UCSD-AML1 (cell line): ENCODE results near the gene ZNF587B.
"Not testable (repeated sequence)": the region's sequence is repeated elsewhere in the genome, so short reads cannot be mapped to it uniquely, and the experiment has no call there.

Source experiments
- DNase-seq: peaks from one replicate; lab custom pipeline; 2025; ENCODE audit not compliant: unreplicated experiment; lab: John Stamatoyannopoulos, UW

The ZNF587B gene

GRCh38 chr19:57830071-57830602, at the start of gene ZNF587B:
ZNF587B (plus strand) TSS chr19:57830299; CDS start chr19:57830529, 230 bp downstream.
- DNase-seq, result peak; percentile 36

- no peak for DNase-seq
Measured at GRCh38 chr19:57786286-57786685, 43.8 kb upstream of the ZNF587B start.

GRCh38 chr19:57786906-57787305, 43.2 kb upstream of the ZNF587B start:
- DNase-seq, result no peak

- no peak for DNase-seq
Measured at GRCh38 chr19:57788114-57788692, 41.9 kb upstream of the ZNF587B start.

GRCh38 chr19:57789288-57789687, 40.8 kb upstream of the ZNF587B start:
- DNase-seq, result no peak

- not testable (repeated sequence) for DNase-seq
Measured at GRCh38 chr19:57796580-57796979, 33.5 kb upstream of the ZNF587B start.

- DNase-seq, result no peak
Measured at GRCh38 chr19:57800696-57801095, 29.4 kb upstream of the ZNF587B start.

- DNase-seq, result no peak
Measured at GRCh38 chr19:57802269-57802668, 27.8 kb upstream of the ZNF587B start.

GRCh38 chr19:57803265-57803593, 26.9 kb upstream of the ZNF587B start:
- no peak for DNase-seq

- DNase-seq, result peak; percentile 22
Measured at GRCh38 chr19:57803594-57804325, 26.3 kb upstream of the ZNF587B start.

- DNase-seq, result no peak
Measured at GRCh38 chr19:57807541-57807940, 22.6 kb upstream of the ZNF587B start.

GRCh38 chr19:57810410-57811295, 19.4 kb upstream of the ZNF587B start:
- DNase-seq, result not testable (repeated sequence)

- DNase-seq, result no peak
Measured at GRCh38 chr19:57812226-57812625, 17.9 kb upstream of the ZNF587B start.

GRCh38 chr19:57812975-57813820, 16.9 kb upstream of the ZNF587B start:
- not testable (repeated sequence) for DNase-seq

- DNase-seq, result no peak
Measured at GRCh38 chr19:57813919-57814504, 16.1 kb upstream of the ZNF587B start.

GRCh38 chr19:57814505-57815246, 15.4 kb upstream of the ZNF587B start, which contains the start of gene ZNF552:
ZNF552 (minus strand) TSS chr19:57814913; CDS start chr19:57814743, 170 bp downstream.
- peak; percentile 82 for DNase-seq

- DNase-seq, result no peak
Measured at GRCh38 chr19:57815247-57816075, 14.6 kb upstream of the ZNF587B start.

GRCh38 chr19:57816652-57817051, 13.4 kb upstream of the ZNF587B start:
- no peak for DNase-seq

GRCh38 chr19:57817976-57818375, 12.1 kb upstream of the ZNF587B start:
- no peak for DNase-seq
